GM23338 (cell line): Measurements from ENCODE around the gene PTGS1. TPM values are rescaled to one million over a fixed set of nuclear protein-coding genes. Genes with fewer than 3 reads are reported as not detected.

Experiments used
- ATAC-seq: fragments of 200-7000 bp; cut with Tn5 transposase; 3 replicates; pipeline ENCODE4 v1.9.1; 2020
- DNase-seq: peaks from one replicate; pipeline ENCODE4 v3.0.0-alpha.2; 2015; ENCODE audit warnings: low spot score
- H2AFZ ChIP-seq: fragments of 200-600 bp; sonication (generic); 2 replicates; pipeline ENCODE4 v1.8.0; 2016; ENCODE audit warnings: antibody characterized with exemption, mild to moderate bottlenecking, moderate library complexity
- H3F3A ChIP-seq: fragments of 200-600 bp; sonication (generic); replicated peaks from 2 replicates; pipeline ENCODE4 v1.8.0; 2017; ENCODE audit warnings: antibody characterized with exemption, mixed run types, low read depth
- H3K27ac ChIP-seq: fragments of 200-600 bp; sonication (generic); 2 replicates; pipeline ENCODE4 v1.6.1; 2016; ENCODE audit warnings: low read depth
- H3K27me3 ChIP-seq: fragments of 200-600 bp; sonication (generic); 2 replicates; pipeline ENCODE4 v1.8.0; 2016; ENCODE audit warnings: mild to moderate bottlenecking, mixed run types, moderate library complexity; ENCODE audit not compliant: insufficient read depth
- H3K36me3 ChIP-seq: fragments of 200-600 bp; sonication (generic); 2 replicates; pipeline ENCODE4 v1.8.0; 2016; ENCODE audit warnings: mild to moderate bottlenecking; ENCODE audit not compliant: insufficient read depth
- H3K4me1 ChIP-seq: fragments of 200-600 bp; sonication (generic); 2 replicates; pipeline ENCODE4 v1.8.0; 2016; ENCODE audit warnings: mild to moderate bottlenecking, moderate library complexity; ENCODE audit not compliant: insufficient read depth
- H3K4me2 ChIP-seq: fragments of 200-600 bp; sonication (generic); 2 replicates; pipeline ENCODE4 v1.7.1; 2017; ENCODE audit warnings: mixed run types
- H3K4me3 ChIP-seq: fragments of 200-600 bp; sonication (generic); 2 replicates; pipeline ENCODE4 v1.6.1; 2016; ENCODE audit warnings: mixed run types
- H3K79me2 ChIP-seq: fragments of 200-600 bp; sonication (generic); replicated peaks from 2 replicates; pipeline ENCODE4 v1.8.0; 2017; ENCODE audit warnings: mild to moderate bottlenecking; ENCODE audit not compliant: insufficient read depth
- H3K9me2 ChIP-seq: fragments of 200-600 bp; sonication (generic); 2 replicates; pipeline ENCODE4 v1.8.0; 2017; ENCODE audit not compliant: insufficient read depth
- H4K20me1 ChIP-seq: fragments of 200-600 bp; sonication (generic); replicated peaks from 2 replicates; pipeline ENCODE4 v1.8.0; 2017; ENCODE audit warnings: mild to moderate bottlenecking; ENCODE audit not compliant: insufficient read depth
- H3K27ac Mint-ChIP-seq: 2 replicates; pipeline ENCODE4 v1.8.0; 2020; ENCODE audit warnings: inconsistent platforms, mild to moderate bottlenecking, moderate library complexity, mixed read lengths
- H3K27me3 Mint-ChIP-seq: 3 replicates; pipeline ENCODE4 v1.8.0; 2022; ENCODE audit warnings: low read depth, mild to moderate bottlenecking, moderate library complexity, mixed read lengths, inconsistent platforms; ENCODE audit not compliant: insufficient read depth, poor library complexity
- H3K36me3 Mint-ChIP-seq: 3 replicates; pipeline ENCODE4 v1.8.0; 2021; ENCODE audit warnings: low read depth, mild to moderate bottlenecking, inconsistent platforms, moderate library complexity, mixed read lengths
- H3K4me1 Mint-ChIP-seq: 3 replicates; pipeline ENCODE4 v1.8.0; 2020; ENCODE audit warnings: mild to moderate bottlenecking, inconsistent platforms, mixed read lengths
- H3K4me3 Mint-ChIP-seq: 3 replicates; pipeline ENCODE4 v1.8.0; 2021; ENCODE audit warnings: moderate library complexity, mild to moderate bottlenecking, inconsistent platforms, mixed read lengths
- H3K9me3 Mint-ChIP-seq: 3 replicates; pipeline ENCODE4 v1.8.0; 2020; ENCODE audit warnings: moderate library complexity, mild to moderate bottlenecking, inconsistent platforms, mixed read lengths
- CREB1 ChIP-seq: fragments of 250-450 bp; sonication (Bioruptor Pico); IDR thresholded peaks from 2 replicates; pipeline ENCODE4 v1.5.0; 2020; ENCODE audit warnings: low read depth, mild to moderate bottlenecking, moderate library complexity
- EZH2phosphoT487 ChIP-seq: fragments of 200-600 bp; sonication (generic); IDR thresholded peaks from one replicate; pipeline ENCODE4 v1.8.1; 2018; ENCODE audit warnings: antibody characterized with exemption; ENCODE audit not compliant: unreplicated experiment
- ZNF114 ChIP-seq: fragments of 250-450 bp; sonication (Bioruptor Pico); IDR thresholded peaks from 2 replicates; pipeline ENCODE4 v1.5.0; 2020; ENCODE audit warnings: mild to moderate bottlenecking, moderate library complexity
- ZNF331 ChIP-seq: fragments of 250-450 bp; sonication (Bioruptor Pico); IDR thresholded peaks from 2 replicates; pipeline ENCODE4 v1.5.0; 2020; ENCODE audit warnings: low read depth, mild to moderate bottlenecking, moderate library complexity
- polyA plus RNA-seq: library from polyadenylated mRNA; unstranded; fragments of >200 nt; fragmentation: Nextera tagmentation; extraction: Ambion mirVana; gene quantifications from 2 replicates; pipeline ENCODE4 v1.2.1, GENCODE V29; 2016
- total RNA-seq: library from RNA; depleted of rRNA; stranded (reverse); fragments of >200 nt; shearing (Covaris generic); gene quantifications from 2 replicates; pipeline ENCODE4 v1.2.3, GENCODE V29; 2014
- TF ChIP-seq, protein P1 (sequence below): fragments of 250-450 bp; sonication (Bioruptor Pico); IDR thresholded peaks from 2 replicates; pipeline ENCODE4 v1.5.0; 2020; ENCODE audit warnings: mild to moderate bottlenecking, moderate library complexity
- TF ChIP-seq, protein P2 (sequence below), 2 experiments: fragments of 200-600 bp in 1 of 2; sonication (generic) in 1 of 2; conservative IDR thresholded peaks; 2 replicates each; pipeline versions ENCODE4 v1.5.1 to v1.6.1; 2016 to 2017; ENCODE audit warnings: antibody characterized with exemption in 2 of 2, low read depth in 2 of 2, mild to moderate bottlenecking in 2 of 2, moderate library complexity in 1 of 2
- TF ChIP-seq, protein P3 (sequence below): IDR thresholded peaks from one replicate; pipeline ENCODE4 v1.6.1; 2018; ENCODE audit warnings: antibody characterized with exemption; ENCODE audit not compliant: unreplicated experiment

Gene PTGS1
- total and polyA plus RNA-seq, 2 experiments from 2014 or later = 0.48 to 1.3 TPM

DNA sequence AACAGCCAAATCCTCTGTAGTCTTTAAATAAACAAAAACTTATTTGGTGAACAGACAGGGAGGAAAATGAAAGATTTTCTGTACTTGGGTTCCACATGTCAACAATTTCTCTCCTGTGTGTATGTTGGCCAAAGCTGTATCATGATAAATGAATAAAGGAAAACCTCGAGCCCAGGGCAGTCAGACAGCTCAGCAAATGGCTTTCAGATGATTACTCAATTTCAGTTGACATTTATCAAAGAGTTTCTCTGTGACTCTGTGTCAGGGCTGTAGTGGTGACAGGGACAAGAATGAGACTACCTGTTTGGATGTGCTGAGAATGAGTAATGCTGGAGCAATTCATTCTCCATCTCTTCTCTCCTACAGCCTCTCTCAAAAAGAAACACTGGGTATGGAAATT lies 45.7 kb upstream of the PTGS1 start:
- no peaks in the 10 kb centered on the region for H3K9me3 Mint-ChIP-seq
- no peaks in the 10 kb centered on the region; the same call in 1 of the 2 replicates for H3K4me1 ChIP-seq
- H3K27ac ChIP-seq = no peak overlapping the region
- no peak overlapping the region for H2AFZ ChIP-seq
- TF ChIP-seq CREB1 (CRISPR knock-in tag) = no peak
- no peak for TF ChIP-seq ZNF114 (CRISPR knock-in tag)
- TF ChIP-seq, protein P1, sequence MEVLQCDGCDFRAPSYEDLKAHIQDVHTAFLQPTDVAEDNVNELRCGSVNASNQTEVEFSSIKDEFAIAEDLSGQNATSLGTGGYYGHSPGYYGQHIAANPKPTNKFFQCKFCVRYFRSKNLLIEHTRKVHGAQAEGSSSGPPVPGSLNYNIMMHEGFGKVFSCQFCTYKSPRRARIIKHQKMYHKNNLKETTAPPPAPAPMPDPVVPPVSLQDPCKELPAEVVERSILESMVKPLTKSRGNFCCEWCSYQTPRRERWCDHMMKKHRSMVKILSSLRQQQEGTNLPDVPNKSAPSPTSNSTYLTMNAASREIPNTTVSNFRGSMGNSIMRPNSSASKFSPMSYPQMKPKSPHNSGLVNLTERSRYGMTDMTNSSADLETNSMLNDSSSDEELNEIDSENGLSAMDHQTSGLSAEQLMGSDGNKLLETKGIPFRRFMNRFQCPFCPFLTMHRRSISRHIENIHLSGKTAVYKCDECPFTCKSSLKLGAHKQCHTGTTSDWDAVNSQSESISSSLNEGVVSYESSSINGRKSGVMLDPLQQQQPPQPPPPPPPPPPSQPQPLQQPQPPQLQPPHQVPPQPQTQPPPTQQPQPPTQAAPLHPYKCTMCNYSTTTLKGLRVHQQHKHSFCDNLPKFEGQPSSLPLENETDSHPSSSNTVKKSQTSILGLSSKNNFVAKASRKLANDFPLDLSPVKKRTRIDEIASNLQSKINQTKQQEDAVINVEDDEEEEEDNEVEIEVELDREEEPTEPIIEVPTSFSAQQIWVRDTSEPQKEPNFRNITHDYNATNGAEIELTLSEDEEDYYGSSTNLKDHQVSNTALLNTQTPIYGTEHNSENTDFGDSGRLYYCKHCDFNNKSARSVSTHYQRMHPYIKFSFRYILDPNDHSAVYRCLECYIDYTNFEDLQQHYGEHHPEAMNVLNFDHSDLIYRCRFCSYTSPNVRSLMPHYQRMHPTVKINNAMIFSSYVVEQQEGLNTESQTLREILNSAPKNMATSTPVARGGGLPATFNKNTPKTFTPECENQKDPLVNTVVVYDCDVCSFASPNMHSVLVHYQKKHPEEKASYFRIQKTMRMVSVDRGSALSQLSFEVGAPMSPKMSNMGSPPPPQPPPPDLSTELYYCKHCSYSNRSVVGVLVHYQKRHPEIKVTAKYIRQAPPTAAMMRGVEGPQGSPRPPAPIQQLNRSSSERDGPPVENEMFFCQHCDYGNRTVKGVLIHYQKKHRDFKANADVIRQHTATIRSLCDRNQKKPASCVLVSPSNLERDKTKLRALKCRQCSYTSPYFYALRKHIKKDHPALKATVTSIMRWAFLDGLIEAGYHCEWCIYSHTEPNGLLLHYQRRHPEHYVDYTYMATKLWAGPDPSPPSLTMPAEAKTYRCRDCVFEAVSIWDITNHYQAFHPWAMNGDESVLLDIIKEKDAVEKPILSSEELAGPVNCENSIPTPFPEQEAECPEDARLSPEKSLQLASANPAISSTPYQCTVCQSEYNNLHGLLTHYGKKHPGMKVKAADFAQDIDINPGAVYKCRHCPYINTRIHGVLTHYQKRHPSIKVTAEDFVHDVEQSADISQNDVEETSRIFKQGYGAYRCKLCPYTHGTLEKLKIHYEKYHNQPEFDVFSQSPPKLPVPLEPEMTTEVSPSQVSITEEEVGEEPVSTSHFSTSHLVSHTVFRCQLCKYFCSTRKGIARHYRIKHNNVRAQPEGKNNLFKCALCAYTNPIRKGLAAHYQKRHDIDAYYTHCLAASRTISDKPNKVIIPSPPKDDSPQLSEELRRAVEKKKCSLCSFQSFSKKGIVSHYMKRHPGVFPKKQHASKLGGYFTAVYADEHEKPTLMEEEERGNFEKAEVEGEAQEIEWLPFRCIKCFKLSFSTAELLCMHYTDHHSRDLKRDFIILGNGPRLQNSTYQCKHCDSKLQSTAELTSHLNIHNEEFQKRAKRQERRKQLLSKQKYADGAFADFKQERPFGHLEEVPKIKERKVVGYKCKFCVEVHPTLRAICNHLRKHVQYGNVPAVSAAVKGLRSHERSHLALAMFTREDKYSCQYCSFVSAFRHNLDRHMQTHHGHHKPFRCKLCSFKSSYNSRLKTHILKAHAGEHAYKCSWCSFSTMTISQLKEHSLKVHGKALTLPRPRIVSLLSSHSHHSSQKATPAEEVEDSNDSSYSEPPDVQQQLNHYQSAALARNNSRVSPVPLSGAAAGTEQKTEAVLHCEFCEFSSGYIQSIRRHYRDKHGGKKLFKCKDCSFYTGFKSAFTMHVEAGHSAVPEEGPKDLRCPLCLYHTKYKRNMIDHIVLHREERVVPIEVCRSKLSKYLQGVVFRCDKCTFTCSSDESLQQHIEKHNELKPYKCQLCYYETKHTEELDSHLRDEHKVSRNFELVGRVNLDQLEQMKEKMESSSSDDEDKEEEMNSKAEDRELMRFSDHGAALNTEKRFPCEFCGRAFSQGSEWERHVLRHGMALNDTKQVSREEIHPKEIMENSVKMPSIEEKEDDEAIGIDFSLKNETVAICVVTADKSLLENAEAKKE (CRISPR knock-in tag) = no peak
- TF ChIP-seq EZH2phosphoT487 = no peak
- H3K36me3 ChIP-seq = peaks cover 7% of the 10 kb centered on the region; the same call in 1 of the 2 replicates
- no peak for ATAC-seq
- no peak for DNase-seq
- H3K79me2 ChIP-seq = no peaks in the 10 kb centered on the region
- no peak overlapping the region for H3K27ac Mint-ChIP-seq
- peaks cover 11% of the 10 kb centered on the region for H3K4me1 Mint-ChIP-seq
- H3F3A ChIP-seq = no peaks in the 10 kb centered on the region
- no peak overlapping the region for H3K4me3 ChIP-seq
- no peaks in the 10 kb centered on the region for H3K9me2 ChIP-seq
- no peaks in the 10 kb centered on the region for H3K27me3 ChIP-seq
- peaks cover 18% of the 10 kb centered on the region for H3K36me3 Mint-ChIP-seq
- no peak overlapping the region for H3K4me2 ChIP-seq
- H3K27me3 Mint-ChIP-seq = peaks cover 3% of the 10 kb centered on the region
- peaks cover 4% of the 10 kb centered on the region; the same call in 1 of the 2 replicates for H4K20me1 ChIP-seq
- no peak overlapping the region for H3K4me3 Mint-ChIP-seq

DNA sequence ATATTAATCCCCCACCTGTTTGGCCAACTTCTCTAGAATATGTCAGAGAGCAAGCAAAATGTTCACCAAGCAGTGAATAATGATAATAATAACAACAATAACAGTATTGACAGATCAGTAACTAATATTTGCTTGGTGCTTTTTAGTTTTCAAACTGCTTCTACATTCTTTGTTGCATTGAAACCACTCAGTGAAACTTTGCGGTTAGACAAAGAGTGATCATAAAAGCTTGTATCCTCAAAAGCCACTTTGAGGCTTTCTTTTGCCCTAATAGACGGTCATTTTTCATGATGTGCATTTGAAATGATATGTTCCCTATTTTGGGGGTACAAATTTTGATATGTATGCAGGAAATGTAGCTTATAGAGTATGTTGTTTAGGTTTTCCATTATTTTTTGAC lies 43.6 kb upstream of the PTGS1 start:
- Histone ChIP-seq H3K27ac (no peak overlapping the region), H3K79me2 (no peaks in the 10 kb centered on the region), H3K4me1 (peaks cover 10% of the 10 kb centered on the region), H3K36me3 (peaks cover 7% of the 10 kb centered on the region; the same call in 1 of the 2 replicates), H3K4me2 (no peak overlapping the region), H3K27me3 (no peaks in the 10 kb centered on the region), H3K9me2 (no peaks in the 10 kb centered on the region), H3F3A (no peaks in the 10 kb centered on the region), H2AFZ (no peak overlapping the region), H4K20me1 (0 out of 2 replicates have a peak, but pooled peaks cover 4% of the 10 kb centered on the region), H3K4me3 (no peak overlapping the region)
- H3K36me3 Mint-ChIP-seq = peaks cover 18% of the 10 kb centered on the region
- H3K9me3 Mint-ChIP-seq = no peaks in the 10 kb centered on the region
- H3K4me3 Mint-ChIP-seq = no peak overlapping the region
- H3K27me3 Mint-ChIP-seq = peaks cover 5% of the 10 kb centered on the region
- no peak overlapping the region for H3K27ac Mint-ChIP-seq
- peaks cover 22% of the 10 kb centered on the region for H3K4me1 Mint-ChIP-seq
- ATAC-seq (no peak), DNase-seq (no peak)
- no peak for TF ChIP-seq ZNF114 (CRISPR knock-in tag)
- no peak for TF ChIP-seq ZNF331 (CRISPR knock-in tag)
- TF ChIP-seq, protein P2, sequence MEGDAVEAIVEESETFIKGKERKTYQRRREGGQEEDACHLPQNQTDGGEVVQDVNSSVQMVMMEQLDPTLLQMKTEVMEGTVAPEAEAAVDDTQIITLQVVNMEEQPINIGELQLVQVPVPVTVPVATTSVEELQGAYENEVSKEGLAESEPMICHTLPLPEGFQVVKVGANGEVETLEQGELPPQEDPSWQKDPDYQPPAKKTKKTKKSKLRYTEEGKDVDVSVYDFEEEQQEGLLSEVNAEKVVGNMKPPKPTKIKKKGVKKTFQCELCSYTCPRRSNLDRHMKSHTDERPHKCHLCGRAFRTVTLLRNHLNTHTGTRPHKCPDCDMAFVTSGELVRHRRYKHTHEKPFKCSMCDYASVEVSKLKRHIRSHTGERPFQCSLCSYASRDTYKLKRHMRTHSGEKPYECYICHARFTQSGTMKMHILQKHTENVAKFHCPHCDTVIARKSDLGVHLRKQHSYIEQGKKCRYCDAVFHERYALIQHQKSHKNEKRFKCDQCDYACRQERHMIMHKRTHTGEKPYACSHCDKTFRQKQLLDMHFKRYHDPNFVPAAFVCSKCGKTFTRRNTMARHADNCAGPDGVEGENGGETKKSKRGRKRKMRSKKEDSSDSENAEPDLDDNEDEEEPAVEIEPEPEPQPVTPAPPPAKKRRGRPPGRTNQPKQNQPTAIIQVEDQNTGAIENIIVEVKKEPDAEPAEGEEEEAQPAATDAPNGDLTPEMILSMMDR (conservative IDR thresholded peaks at IDR 0.05; ENCODE audit: low read depth in 2 of 2) = no peak
- TF ChIP-seq, protein P3, sequence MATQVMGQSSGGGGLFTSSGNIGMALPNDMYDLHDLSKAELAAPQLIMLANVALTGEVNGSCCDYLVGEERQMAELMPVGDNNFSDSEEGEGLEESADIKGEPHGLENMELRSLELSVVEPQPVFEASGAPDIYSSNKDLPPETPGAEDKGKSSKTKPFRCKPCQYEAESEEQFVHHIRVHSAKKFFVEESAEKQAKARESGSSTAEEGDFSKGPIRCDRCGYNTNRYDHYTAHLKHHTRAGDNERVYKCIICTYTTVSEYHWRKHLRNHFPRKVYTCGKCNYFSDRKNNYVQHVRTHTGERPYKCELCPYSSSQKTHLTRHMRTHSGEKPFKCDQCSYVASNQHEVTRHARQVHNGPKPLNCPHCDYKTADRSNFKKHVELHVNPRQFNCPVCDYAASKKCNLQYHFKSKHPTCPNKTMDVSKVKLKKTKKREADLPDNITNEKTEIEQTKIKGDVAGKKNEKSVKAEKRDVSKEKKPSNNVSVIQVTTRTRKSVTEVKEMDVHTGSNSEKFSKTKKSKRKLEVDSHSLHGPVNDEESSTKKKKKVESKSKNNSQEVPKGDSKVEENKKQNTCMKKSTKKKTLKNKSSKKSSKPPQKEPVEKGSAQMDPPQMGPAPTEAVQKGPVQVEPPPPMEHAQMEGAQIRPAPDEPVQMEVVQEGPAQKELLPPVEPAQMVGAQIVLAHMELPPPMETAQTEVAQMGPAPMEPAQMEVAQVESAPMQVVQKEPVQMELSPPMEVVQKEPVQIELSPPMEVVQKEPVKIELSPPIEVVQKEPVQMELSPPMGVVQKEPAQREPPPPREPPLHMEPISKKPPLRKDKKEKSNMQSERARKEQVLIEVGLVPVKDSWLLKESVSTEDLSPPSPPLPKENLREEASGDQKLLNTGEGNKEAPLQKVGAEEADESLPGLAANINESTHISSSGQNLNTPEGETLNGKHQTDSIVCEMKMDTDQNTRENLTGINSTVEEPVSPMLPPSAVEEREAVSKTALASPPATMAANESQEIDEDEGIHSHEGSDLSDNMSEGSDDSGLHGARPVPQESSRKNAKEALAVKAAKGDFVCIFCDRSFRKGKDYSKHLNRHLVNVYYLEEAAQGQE = no peak
- TF ChIP-seq EZH2phosphoT487 = no peak
